PC-9 (cell line): ENCODE data around the gene SUGCT.

Experiments used
- EZH2 ChIP-seq: fragments of 200-600 bp; sonication (generic); IDR thresholded peaks from 2 replicates; pipeline ENCODE4 v1.8.0; 2017; ENCODE audit warnings: antibody characterized with exemption, low read depth
- TF ChIP-seq, protein P1 (sequence below): fragments of 200-600 bp; sonication (generic); conservative IDR thresholded peaks from 2 replicates; pipeline ENCODE4 v1.6.1; 2017; ENCODE audit warnings: mixed run types, antibody characterized with exemption, mild to moderate bottlenecking, moderate library complexity

GRCh38 chr7:40219917-40220316 lies 85.1 kb downstream of the SUGCT start:
- TF ChIP-seq, protein P1, sequence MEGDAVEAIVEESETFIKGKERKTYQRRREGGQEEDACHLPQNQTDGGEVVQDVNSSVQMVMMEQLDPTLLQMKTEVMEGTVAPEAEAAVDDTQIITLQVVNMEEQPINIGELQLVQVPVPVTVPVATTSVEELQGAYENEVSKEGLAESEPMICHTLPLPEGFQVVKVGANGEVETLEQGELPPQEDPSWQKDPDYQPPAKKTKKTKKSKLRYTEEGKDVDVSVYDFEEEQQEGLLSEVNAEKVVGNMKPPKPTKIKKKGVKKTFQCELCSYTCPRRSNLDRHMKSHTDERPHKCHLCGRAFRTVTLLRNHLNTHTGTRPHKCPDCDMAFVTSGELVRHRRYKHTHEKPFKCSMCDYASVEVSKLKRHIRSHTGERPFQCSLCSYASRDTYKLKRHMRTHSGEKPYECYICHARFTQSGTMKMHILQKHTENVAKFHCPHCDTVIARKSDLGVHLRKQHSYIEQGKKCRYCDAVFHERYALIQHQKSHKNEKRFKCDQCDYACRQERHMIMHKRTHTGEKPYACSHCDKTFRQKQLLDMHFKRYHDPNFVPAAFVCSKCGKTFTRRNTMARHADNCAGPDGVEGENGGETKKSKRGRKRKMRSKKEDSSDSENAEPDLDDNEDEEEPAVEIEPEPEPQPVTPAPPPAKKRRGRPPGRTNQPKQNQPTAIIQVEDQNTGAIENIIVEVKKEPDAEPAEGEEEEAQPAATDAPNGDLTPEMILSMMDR: no peak
- no peak for TF ChIP-seq EZH2
